H9 (cell line): ENCODE results near the gene PRR7. TPM values are rescaled to one million over a fixed set of nuclear protein-coding genes. Genes with fewer than 3 reads are reported as not detected.
"Not testable (repeated sequence)": the region's sequence is repeated elsewhere in the genome, so short reads cannot be mapped to it uniquely, and the experiment has no call there.

ENCODE experiments used
- DNase-seq: peaks from one replicate; pipeline ENCODE4 v3.0.0-alpha.2; 2017
- H2AFZ ChIP-seq: one replicate; pipeline ENCODE4 v1.6.1; 2013; ENCODE audit warnings: mild to moderate bottlenecking, low read length, control low read depth, moderate library complexity
- H2AK5ac ChIP-seq: 2 replicates; pipeline ENCODE4 v1.6.1; 2013; ENCODE audit warnings: low read length, control low read depth, mixed read lengths; ENCODE audit not compliant: insufficient read length
- H2BK120ac ChIP-seq: one replicate; pipeline ENCODE4 v1.6.1; 2013; ENCODE audit warnings: low read depth, mild to moderate bottlenecking, low read length, control low read depth, inconsistent platforms; ENCODE audit not compliant: poor library complexity, severe bottlenecking
- H2BK12ac ChIP-seq: 2 replicates; pipeline ENCODE4 v1.6.1; 2013; ENCODE audit warnings: low read length, control low read depth, mixed read lengths, low read depth; ENCODE audit not compliant: insufficient read length
- H2BK15ac ChIP-seq: 2 replicates; pipeline ENCODE4 v1.6.1; 2013; ENCODE audit warnings: low read depth, low read length, control low read depth
- H2BK20ac ChIP-seq: one replicate; pipeline ENCODE4 v1.6.1; 2013; ENCODE audit warnings: low read depth, mild to moderate bottlenecking, low read length, control low read depth, inconsistent platforms; ENCODE audit not compliant: poor library complexity, severe bottlenecking
- H2BK5ac ChIP-seq: 2 replicates; pipeline ENCODE4 v1.6.1; 2013; ENCODE audit warnings: low read length, control low read depth, mixed read lengths; ENCODE audit not compliant: insufficient read length
- H3K14ac ChIP-seq: 2 replicates; pipeline ENCODE4 v1.6.1; 2013; ENCODE audit warnings: low read length, control low read depth; ENCODE audit not compliant: insufficient read depth
- H3K18ac ChIP-seq: 2 replicates; pipeline ENCODE4 v1.6.1; 2013; ENCODE audit warnings: low read depth, mild to moderate bottlenecking, mixed read lengths, low read length, control low read depth; ENCODE audit not compliant: insufficient read length
- H3K23ac ChIP-seq: 2 replicates; pipeline ENCODE4 v1.6.1; 2013; ENCODE audit warnings: low read length, control low read depth, mixed read lengths, low read depth; ENCODE audit not compliant: insufficient read length
- H3K23me2 ChIP-seq: 2 replicates; pipeline ENCODE4 v1.6.1; 2013; ENCODE audit warnings: low read depth, mild to moderate bottlenecking, mixed read lengths, low read length, control low read depth; ENCODE audit not compliant: insufficient read length, poor library complexity, severe bottlenecking
- H3K27ac ChIP-seq: 2 replicates; pipeline ENCODE4 v1.5.1; 2013; ENCODE audit warnings: low read length, control low read depth, mixed read lengths, low read depth; ENCODE audit not compliant: insufficient read length
- H3K27me3 ChIP-seq: 2 replicates; pipeline ENCODE4 v1.6.1; 2013; ENCODE audit warnings: low read length, control low read depth, inconsistent platforms; ENCODE audit not compliant: insufficient read depth
- H3K4ac ChIP-seq: 2 replicates; pipeline ENCODE4 v1.6.1; 2013; ENCODE audit warnings: low read depth, mild to moderate bottlenecking, control low read depth, inconsistent platforms, low read length, moderate library complexity
- H3K4me1 ChIP-seq: 2 replicates; pipeline ENCODE4 v1.6.1; 2013; ENCODE audit warnings: low read length, control low read depth, inconsistent platforms; ENCODE audit not compliant: insufficient read depth
- H3K4me2 ChIP-seq: 2 replicates; pipeline ENCODE4 v1.6.1; 2013; ENCODE audit warnings: low read length, control low read depth, mixed read lengths; ENCODE audit not compliant: insufficient read length, insufficient read depth
- H3K56ac ChIP-seq: 2 replicates; pipeline ENCODE4 v1.6.1; 2013; ENCODE audit warnings: low read depth, mild to moderate bottlenecking, mixed read lengths, low read length, control low read depth; ENCODE audit not compliant: insufficient read length
- H3K79me1 ChIP-seq: 2 replicates; pipeline ENCODE4 v1.6.1; 2013; ENCODE audit warnings: low read depth, mild to moderate bottlenecking, moderate library complexity, low read length, control low read depth, inconsistent platforms; ENCODE audit not compliant: insufficient read depth, poor library complexity, severe bottlenecking
- H3K79me2 ChIP-seq: 2 replicates; pipeline ENCODE4 v1.6.1; 2013; ENCODE audit warnings: low read length, control low read depth, inconsistent platforms; ENCODE audit not compliant: insufficient read depth
- H3K9ac ChIP-seq: 2 replicates; pipeline ENCODE4 v1.6.1; 2013; ENCODE audit warnings: low read length, control low read depth, mixed read lengths; ENCODE audit not compliant: insufficient read length; ENCODE audit errors: extremely low read depth
- H3K9me3 ChIP-seq: one replicate; pipeline ENCODE4 v1.6.1; 2013; ENCODE audit warnings: low read depth, low read length, inconsistent platforms; ENCODE audit not compliant: control insufficient read depth
- H3T11ph ChIP-seq: one replicate; pipeline ENCODE4 v1.6.1; 2013; ENCODE audit warnings: mild to moderate bottlenecking, low read length, control low read depth, inconsistent platforms
- H4K20me1 ChIP-seq: one replicate; pipeline ENCODE4 v1.6.1; 2013; ENCODE audit not compliant: control insufficient read depth, insufficient read length, insufficient read depth
- H4K5ac ChIP-seq: 2 replicates; pipeline ENCODE4 v1.6.1; 2013; ENCODE audit warnings: low read depth, mild to moderate bottlenecking, mixed read lengths, low read length, control low read depth; ENCODE audit not compliant: insufficient read length
- H4K8ac ChIP-seq: replicated peaks from 2 replicates; pipeline ENCODE4 v1.6.1; 2013; ENCODE audit warnings: low read length, control low read depth, mixed read lengths, low read depth; ENCODE audit not compliant: insufficient read length
- H4K91ac ChIP-seq: 2 replicates; pipeline ENCODE4 v1.6.1; 2013; ENCODE audit warnings: low read depth, mild to moderate bottlenecking, moderate library complexity, mixed read lengths, low read length, control low read depth; ENCODE audit not compliant: insufficient read length
- H3K27ac Mint-ChIP-seq, 3 experiments: 2 replicates in 2 of 3; 3 replicates in 1 of 3; pipeline ENCODE4 v1.8.0; 2020 to 2021; ENCODE audit warnings: mixed read lengths in 3 of 3, mild to moderate bottlenecking in 1 of 3, moderate library complexity in 1 of 3
- H3K27me3 Mint-ChIP-seq: 2 replicates; pipeline ENCODE4 v1.8.0; 2021; ENCODE audit warnings: low read depth, mild to moderate bottlenecking, moderate library complexity, mixed read lengths
- H3K36me3 Mint-ChIP-seq, 3 experiments: 2 replicates in 2 of 3; 3 replicates in 1 of 3; pipeline ENCODE4 v1.8.0; 2020 to 2021; ENCODE audit warnings: low read depth in 3 of 3, mixed read lengths in 3 of 3; ENCODE audit not compliant: insufficient read depth in 1 of 3
- H3K4me1 Mint-ChIP-seq, 2 experiments: 2 replicates each; pipeline ENCODE4 v1.8.0; 2020; ENCODE audit warnings: mixed read lengths in 2 of 2
- H3K4me3 Mint-ChIP-seq, 2 experiments: 2 replicates in 1 of 2; 3 replicates in 1 of 2; pipeline ENCODE4 v1.8.0; 2020 to 2021; ENCODE audit warnings: mild to moderate bottlenecking in 2 of 2, mixed read lengths in 2 of 2, moderate library complexity in 1 of 2
- H3K9me3 Mint-ChIP-seq, 2 experiments: 2 replicates in 1 of 2; 3 replicates in 1 of 2; pipeline ENCODE4 v1.8.0; 2020; ENCODE audit warnings: mild to moderate bottlenecking in 2 of 2, mixed read lengths in 2 of 2, moderate library complexity in 1 of 2
- WGBS: extraction: QIAGEN DNeasy Blood & Tissue Kit; methylation state at CpG from one replicate; pipeline ENCODE4 v1.1.7; 2013; ENCODE audit warnings: missing lambda C conversion rate, low lambda C conversion rate, mixed read lengths; ENCODE audit not compliant: insufficient read length; ENCODE audit errors: extremely low coverage; 5-methylcytosine and 5-hydroxymethylcytosine counted together
- total RNA-seq: library from RNA; stranded (reverse); gene quantifications from 2 replicates; pipeline ENCODE4 v1.2.1, GENCODE V29; 2021
- TF ChIP-seq, protein P1 (sequence below): fragments of 200-600 bp; sonication (generic); conservative IDR thresholded peaks from 3 replicates; pipeline ENCODE4 v1.8.0; 2021; ENCODE audit warnings: antibody characterized with exemption, mild to moderate bottlenecking

Gene PRR7
- total RNA-seq, 1 experiment from 2014 or later, result 9.6 TPM

- no peaks in the 10 kb centered on the region for H3K9me3 ChIP-seq
Measured at GRCh38 chr5:177414481-177414880, 32.1 kb upstream of the PRR7 start.

GRCh38 chr5:177417081-177417480, 29.5 kb upstream of the PRR7 start:
- H4K5ac ChIP-seq, H3K79me1 ChIP-seq, H4K8ac ChIP-seq, H3K36me3 Mint-ChIP-seq, H3K56ac ChIP-seq, H2BK120ac ChIP-seq, H3T11ph ChIP-seq, DNase-seq, H3K23me2 ChIP-seq, H3K27me3 ChIP-seq, H3K9me3 ChIP-seq, H2BK5ac ChIP-seq, H2BK15ac ChIP-seq, H2BK20ac ChIP-seq, H2AFZ ChIP-seq, H3K18ac ChIP-seq, H4K91ac ChIP-seq, H3K4me2 ChIP-seq, H3K9ac ChIP-seq, H3K23ac ChIP-seq, H3K4me1 Mint-ChIP-seq, H3K4me3 Mint-ChIP-seq, H3K79me2 ChIP-seq, H3K14ac ChIP-seq, H2AK5ac ChIP-seq, H2BK12ac ChIP-seq, H3K4ac ChIP-seq, H3K4me1 ChIP-seq, H4K20me1 ChIP-seq, H3K9me3 Mint-ChIP-seq, H3K27ac ChIP-seq: not testable (repeated sequence)
- WGBS, result no CpG with 5 or more reads among the region's 6 CpGs
- Mint-ChIP-seq H3K27ac (peak overlapping the region in 1 of 3 experiments; percentile 35; a peak in 1 of 7 replicates), H3K27me3 (peaks cover 32% of the 10 kb centered on the region)

More at GRCh38 chr5:177414481-177414880, 32.1 kb upstream of the PRR7 start:
- Histone ChIP-seq H3K79me2 (no peaks in the 10 kb centered on the region), H4K8ac (no peak overlapping the region), H2BK12ac (no peak overlapping the region), H3K14ac (no peak overlapping the region), H3K4ac (no peak overlapping the region), H3K4me1 (no peaks in the 10 kb centered on the region), H2BK15ac (no peak overlapping the region), H3K23ac (no peak overlapping the region), H3K79me1 (no peaks in the 10 kb centered on the region), H4K20me1 (no peaks in the 10 kb centered on the region), H3K56ac (no peak overlapping the region), H4K5ac (no peak overlapping the region), H3K27me3 (no peaks in the 10 kb centered on the region), H2AK5ac (no peak overlapping the region), H2BK20ac (no peak overlapping the region), H3T11ph (no peak overlapping the region), H2AFZ (no peak overlapping the region), H3K23me2 (no peaks in the 10 kb centered on the region), H3K27ac (no peak overlapping the region), H2BK120ac (no peak overlapping the region), H3K18ac (no peak overlapping the region), H2BK5ac (no peak overlapping the region), H3K4me2 (no peak overlapping the region), H4K91ac (no peak overlapping the region), H3K9ac (no peak overlapping the region)
- H3K36me3 Mint-ChIP-seq, result no peaks in the 10 kb centered on the region
- no peak overlapping the region for H3K27ac Mint-ChIP-seq
- H3K27me3 Mint-ChIP-seq, result peaks cover 55% of the 10 kb centered on the region
- TF ChIP-seq, protein P1, sequence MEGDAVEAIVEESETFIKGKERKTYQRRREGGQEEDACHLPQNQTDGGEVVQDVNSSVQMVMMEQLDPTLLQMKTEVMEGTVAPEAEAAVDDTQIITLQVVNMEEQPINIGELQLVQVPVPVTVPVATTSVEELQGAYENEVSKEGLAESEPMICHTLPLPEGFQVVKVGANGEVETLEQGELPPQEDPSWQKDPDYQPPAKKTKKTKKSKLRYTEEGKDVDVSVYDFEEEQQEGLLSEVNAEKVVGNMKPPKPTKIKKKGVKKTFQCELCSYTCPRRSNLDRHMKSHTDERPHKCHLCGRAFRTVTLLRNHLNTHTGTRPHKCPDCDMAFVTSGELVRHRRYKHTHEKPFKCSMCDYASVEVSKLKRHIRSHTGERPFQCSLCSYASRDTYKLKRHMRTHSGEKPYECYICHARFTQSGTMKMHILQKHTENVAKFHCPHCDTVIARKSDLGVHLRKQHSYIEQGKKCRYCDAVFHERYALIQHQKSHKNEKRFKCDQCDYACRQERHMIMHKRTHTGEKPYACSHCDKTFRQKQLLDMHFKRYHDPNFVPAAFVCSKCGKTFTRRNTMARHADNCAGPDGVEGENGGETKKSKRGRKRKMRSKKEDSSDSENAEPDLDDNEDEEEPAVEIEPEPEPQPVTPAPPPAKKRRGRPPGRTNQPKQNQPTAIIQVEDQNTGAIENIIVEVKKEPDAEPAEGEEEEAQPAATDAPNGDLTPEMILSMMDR, result no peak
- H3K4me3 Mint-ChIP-seq, result no peak overlapping the region
- WGBS, result no CpG with 5 or more reads among the region's 3 CpGs
- H3K9me3 Mint-ChIP-seq, result no peaks in the 10 kb centered on the region; a peak in 1 of 5 replicates
- H3K4me1 Mint-ChIP-seq, result peaks cover 0 to 2% of the 10 kb centered on the region in 2 experiments; a peak in 1 of 4 replicates
- no peak for DNase-seq
